Uterus (tissue), 2 donors: ENCODE measurements around the gene ZNF362.

Experiments
- POLR2A ChIP-seq, 2 donors: fragments of 450-650 bp; IDR thresholded peaks; one replicate each; pipeline ENCODE4 v1.6.1; 2016; ENCODE audit warnings: antibody characterized with exemption in 2 of 2, mild to moderate bottlenecking in 1 of 2, moderate library complexity in 1 of 2
- TF ChIP-seq, protein P1 (sequence below), 4 experiments: fragments of 200-600 bp in 2 of 4; fragments of 450-650 bp in 2 of 4; sonication (generic) in 2 of 4; IDR thresholded peaks; one replicate each; pipeline ENCODE4 v1.5.1; 2016 to 2019; ENCODE audit warnings: antibody characterized with exemption in 4 of 4, mild to moderate bottlenecking in 2 of 4, moderate library complexity in 1 of 4

DNA sequence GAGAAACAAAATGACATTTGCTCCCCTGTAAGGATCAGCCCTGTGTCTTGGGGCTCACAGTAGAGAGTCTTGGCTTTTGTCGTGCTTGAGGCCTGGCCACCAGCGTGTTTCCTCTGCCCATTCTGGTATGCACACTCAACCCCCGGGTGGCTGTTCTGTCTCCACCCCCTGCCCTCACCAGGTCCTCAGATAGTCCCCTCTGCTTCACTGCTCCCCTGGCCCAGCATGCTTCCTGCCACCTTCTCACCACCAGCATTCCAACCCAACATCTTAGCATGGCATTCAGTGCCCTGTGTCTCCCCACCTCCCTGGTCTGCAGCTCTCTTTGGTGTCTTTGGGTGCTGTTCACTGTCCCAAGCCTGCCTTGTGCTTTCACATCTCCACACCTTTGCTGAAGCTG lies 16.2 kb downstream of the ZNF362 start:
- TF ChIP-seq, protein P1, sequence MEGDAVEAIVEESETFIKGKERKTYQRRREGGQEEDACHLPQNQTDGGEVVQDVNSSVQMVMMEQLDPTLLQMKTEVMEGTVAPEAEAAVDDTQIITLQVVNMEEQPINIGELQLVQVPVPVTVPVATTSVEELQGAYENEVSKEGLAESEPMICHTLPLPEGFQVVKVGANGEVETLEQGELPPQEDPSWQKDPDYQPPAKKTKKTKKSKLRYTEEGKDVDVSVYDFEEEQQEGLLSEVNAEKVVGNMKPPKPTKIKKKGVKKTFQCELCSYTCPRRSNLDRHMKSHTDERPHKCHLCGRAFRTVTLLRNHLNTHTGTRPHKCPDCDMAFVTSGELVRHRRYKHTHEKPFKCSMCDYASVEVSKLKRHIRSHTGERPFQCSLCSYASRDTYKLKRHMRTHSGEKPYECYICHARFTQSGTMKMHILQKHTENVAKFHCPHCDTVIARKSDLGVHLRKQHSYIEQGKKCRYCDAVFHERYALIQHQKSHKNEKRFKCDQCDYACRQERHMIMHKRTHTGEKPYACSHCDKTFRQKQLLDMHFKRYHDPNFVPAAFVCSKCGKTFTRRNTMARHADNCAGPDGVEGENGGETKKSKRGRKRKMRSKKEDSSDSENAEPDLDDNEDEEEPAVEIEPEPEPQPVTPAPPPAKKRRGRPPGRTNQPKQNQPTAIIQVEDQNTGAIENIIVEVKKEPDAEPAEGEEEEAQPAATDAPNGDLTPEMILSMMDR (IDR thresholded peaks at IDR 0.05): no peak
- no peak for TF ChIP-seq POLR2A (IDR thresholded peaks at IDR 0.05)
